ENCODE measurements around the gene CALN1. TPM values are rescaled to one million over a fixed set of nuclear protein-coding genes. Genes with fewer than 3 reads are reported as not detected.
"Not testable (repeated sequence)": the region's sequence is repeated elsewhere in the genome, so short reads cannot be mapped to it uniquely, and the experiment has no call there.

CALN1 gene
- not detected for total RNA-seq
- polyA plus RNA-seq: under 1 TPM in 2 of 3 donors, not detected in 1; under 0.01 TPM

DNA sequence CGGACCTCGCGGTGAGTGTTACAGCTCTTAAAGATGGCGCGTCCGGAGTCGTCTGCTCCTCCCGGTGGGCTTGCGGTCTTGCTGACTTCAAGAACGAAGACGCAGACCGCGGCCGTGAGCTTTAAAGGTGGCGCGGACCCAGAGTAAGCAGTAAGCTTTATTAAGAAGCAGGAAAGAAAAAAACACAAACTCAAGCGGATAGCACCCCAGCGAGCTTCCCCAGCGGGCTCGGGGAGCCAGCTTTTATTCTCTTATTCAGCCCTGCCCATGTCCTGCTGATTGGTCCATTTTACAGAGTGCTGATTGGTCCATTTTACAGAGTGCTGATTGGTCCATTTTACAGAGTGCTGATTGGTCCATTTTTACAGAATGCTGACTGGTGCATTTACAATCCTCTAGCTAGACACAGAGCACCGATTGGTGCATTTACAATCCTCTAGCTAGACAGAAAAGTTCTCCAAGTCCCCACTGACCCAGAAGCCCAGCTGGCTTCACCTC lies at the start of gene CALN1:
CALN1 (minus strand) TSS at position 218 of the 498 bp plus-strand sequence.
- intact Hi-C loops (cut with DNase I); DNase-seq; H3K27me3 ChIP-seq; H3K36me3 ChIP-seq; H3K4me3 ChIP-seq; H3K27ac ChIP-seq; H3K9me3 ChIP-seq; H3K4me1 ChIP-seq: not testable (repeated sequence)
- WGBS, 2 donors: 96 to 97% methylated on average over 21 of the region's 21 CpGs

DNA sequence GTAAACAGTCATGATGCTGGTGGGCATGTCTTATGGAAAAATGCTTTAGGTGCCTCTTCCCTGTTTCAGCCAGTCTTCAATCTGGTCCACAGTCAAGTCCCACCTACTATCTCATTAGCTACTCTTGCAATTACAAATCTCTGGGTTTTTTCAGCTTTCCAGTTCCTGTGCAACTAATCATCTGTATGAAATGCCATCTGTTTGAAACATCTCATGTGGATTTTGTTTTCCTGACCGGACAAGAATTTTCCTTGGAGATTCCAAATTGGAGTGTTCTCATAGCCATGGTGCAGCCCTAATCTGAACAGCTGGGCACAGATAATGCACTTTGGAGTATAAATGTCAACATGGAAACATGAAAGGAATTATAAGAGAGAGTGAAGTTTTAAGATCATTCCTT lies 41.3 kb upstream of the CALN1 start:
- 91 to 93% methylated on average over 1 of the region's 1 CpG for WGBS, 2 donors

DNA sequence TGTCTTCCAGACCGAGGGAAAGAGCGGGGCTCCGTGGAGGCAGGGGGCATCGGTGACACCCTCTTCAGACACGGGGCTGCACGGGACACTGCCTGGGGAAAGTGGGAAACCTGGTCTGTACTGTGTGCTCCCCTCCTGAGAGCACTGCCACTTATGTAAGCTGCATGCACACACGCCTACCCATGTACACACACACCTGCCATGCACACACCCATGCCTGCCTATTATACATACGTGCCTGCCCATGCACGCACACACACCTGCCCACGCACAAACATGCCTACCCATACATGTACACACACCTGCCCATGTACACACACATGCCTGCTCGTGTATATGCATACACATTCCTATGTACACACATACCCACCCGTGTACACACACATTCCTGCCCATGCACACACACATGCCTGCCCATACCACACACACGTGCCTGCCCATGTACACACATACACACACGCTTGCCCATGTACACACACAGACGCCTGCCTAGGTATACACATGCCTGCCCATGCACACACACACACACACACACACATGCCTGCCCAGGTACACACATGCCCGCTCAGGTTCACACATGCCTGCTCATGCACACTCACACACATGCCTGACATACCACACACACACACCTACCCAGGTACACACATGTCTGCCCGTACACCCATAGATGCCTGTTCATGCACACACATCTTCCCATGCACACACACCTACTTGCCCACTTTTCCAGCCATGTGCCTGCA lies 35.5 kb upstream of the CALN1 start:
- Histone ChIP-seq H3K27ac (no peak overlapping the region), H3K4me3 (no peak overlapping the region), H3K27me3 (peaks cover 0 to 21% (median 0%) of the 10 kb centered on the region in 3 donors), H3K9me3 (no peaks in the 10 kb centered on the region), H3K36me3 (no peaks in the 10 kb centered on the region), H3K4me1 (no peaks in the 10 kb centered on the region)
- no peak for TF ChIP-seq POLR2AphosphoS5 (IDR thresholded peaks at IDR 0.05)
- TF ChIP-seq POLR2A (IDR thresholded peaks at IDR 0.05): no peak
- TF ChIP-seq, protein P1, sequence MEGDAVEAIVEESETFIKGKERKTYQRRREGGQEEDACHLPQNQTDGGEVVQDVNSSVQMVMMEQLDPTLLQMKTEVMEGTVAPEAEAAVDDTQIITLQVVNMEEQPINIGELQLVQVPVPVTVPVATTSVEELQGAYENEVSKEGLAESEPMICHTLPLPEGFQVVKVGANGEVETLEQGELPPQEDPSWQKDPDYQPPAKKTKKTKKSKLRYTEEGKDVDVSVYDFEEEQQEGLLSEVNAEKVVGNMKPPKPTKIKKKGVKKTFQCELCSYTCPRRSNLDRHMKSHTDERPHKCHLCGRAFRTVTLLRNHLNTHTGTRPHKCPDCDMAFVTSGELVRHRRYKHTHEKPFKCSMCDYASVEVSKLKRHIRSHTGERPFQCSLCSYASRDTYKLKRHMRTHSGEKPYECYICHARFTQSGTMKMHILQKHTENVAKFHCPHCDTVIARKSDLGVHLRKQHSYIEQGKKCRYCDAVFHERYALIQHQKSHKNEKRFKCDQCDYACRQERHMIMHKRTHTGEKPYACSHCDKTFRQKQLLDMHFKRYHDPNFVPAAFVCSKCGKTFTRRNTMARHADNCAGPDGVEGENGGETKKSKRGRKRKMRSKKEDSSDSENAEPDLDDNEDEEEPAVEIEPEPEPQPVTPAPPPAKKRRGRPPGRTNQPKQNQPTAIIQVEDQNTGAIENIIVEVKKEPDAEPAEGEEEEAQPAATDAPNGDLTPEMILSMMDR (IDR thresholded peaks at IDR 0.05): no peak
- TF ChIP-seq EP300 (IDR thresholded peaks at IDR 0.05): no peak
- intact Hi-C loops (cut with DNase I): no loop called here
- WGBS, 2 donors: 85 to 88% methylated on average over 17 of the region's 17 CpGs
- no peak for DNase-seq

More for the DNA sequence above, 41.3 kb upstream of the CALN1 start:
- intact Hi-C loops (cut with DNase I): no loop called here
- H3K27ac ChIP-seq: no peak overlapping the region
- H3K4me3 ChIP-seq: no peak overlapping the region
- TF ChIP-seq, protein P1 (IDR thresholded peaks at IDR 0.05): no peak
- TF ChIP-seq EP300 (IDR thresholded peaks at IDR 0.05) (no peak), POLR2AphosphoS5 (IDR thresholded peaks at IDR 0.05) (no peak), POLR2A (IDR thresholded peaks at IDR 0.05) (no peak)
- no peak for DNase-seq
- no peaks in the 10 kb centered on the region for H3K27me3 ChIP-seq
- peaks cover 0 to 6% (median 0%) of the 10 kb centered on the region in 4 donors for H3K9me3 ChIP-seq
- H3K36me3 ChIP-seq: no peaks in the 10 kb centered on the region
- no peaks in the 10 kb centered on the region for H3K4me1 ChIP-seq

DNA sequence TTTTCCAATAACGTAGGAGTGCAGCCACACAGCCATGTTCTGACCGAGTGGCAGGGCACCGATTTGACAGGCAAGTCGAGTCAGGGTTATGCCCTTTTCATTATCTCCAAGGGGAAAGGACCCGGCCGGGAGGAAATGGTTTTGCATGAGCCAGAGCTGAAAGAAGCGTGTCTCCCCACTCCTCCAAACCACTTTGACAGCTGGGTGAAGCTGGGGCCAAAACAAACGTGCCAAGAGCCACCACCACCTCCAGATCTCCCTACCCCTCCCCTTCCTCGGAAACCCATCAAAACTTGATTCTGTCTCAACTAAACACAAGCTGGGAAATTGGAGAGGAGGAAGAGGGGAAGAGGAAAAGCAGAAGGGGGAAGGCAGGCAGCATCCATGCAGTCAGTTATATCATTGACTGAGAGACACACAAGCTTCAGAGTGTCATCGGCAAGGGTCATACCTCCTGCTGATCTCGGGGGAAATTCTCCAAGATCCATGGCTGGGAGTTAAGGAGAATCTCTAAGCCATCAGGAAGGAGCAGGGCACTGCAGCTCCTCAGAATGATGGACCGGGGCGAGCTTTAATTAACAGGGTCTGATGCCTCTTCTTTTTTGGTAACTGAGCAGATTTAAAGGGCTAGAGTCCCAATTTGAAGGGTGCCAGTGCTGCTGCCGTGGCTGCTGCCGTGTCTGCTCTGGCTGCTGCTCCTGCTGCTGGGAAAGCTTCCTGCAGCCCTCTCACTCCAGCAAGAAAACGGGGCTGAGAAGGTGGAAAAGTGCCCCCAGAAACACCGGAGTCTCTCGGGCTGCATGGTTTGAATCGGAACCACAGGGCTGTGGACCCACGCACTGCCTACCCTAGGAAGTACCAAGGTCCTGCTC lies 34.7 kb upstream of the CALN1 start:
- WGBS, 2 donors: 40 to 46% methylated on average over 20 of the region's 20 CpGs
- DNase-seq: no peak
- intact Hi-C loops (cut with DNase I): no loop called here
- Histone ChIP-seq H3K9me3 (no peaks in the 10 kb centered on the region), H3K27me3 (peaks cover 0 to 21% (median 0%) of the 10 kb centered on the region in 3 donors), H3K4me1 (no peaks in the 10 kb centered on the region), H3K36me3 (no peaks in the 10 kb centered on the region), H3K4me3 (no peak overlapping the region), H3K27ac (no peak overlapping the region)
- TF ChIP-seq POLR2A (IDR thresholded peaks at IDR 0.05) (no peak), EP300 (IDR thresholded peaks at IDR 0.05) (no peak), POLR2AphosphoS5 (IDR thresholded peaks at IDR 0.05) (no peak)
- TF ChIP-seq, protein P1 (IDR thresholded peaks at IDR 0.05): no peak

DNA sequence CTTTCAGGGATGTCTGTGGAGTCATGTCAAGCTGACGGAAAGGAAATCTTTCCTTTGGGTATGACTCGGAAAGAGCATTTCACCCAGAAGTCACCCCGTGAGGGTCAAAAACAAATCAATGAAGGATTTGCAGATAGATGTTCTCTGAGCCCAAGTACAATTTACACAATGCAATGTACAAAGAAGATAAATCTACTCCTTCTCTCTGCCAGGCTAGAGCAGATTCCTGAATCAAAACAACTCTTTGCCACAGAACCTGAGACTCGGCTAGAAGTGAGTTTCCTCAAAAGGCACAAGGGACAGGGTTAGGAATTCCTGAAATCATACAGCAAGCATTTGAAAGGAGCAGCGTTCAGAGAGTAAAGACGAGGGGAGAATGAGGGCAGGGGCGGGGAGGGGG lies 34.0 kb upstream of the CALN1 start:
- TF ChIP-seq POLR2A (IDR thresholded peaks at IDR 0.05) (no peak), EP300 (IDR thresholded peaks at IDR 0.05) (no peak), POLR2AphosphoS5 (IDR thresholded peaks at IDR 0.05) (no peak)
- no peak for DNase-seq
- intact Hi-C loops (cut with DNase I): no loop called here
- Histone ChIP-seq H3K4me1 (no peaks in the 10 kb centered on the region), H3K27me3 (peaks cover 0 to 21% (median 0%) of the 10 kb centered on the region in 3 donors), H3K9me3 (no peaks in the 10 kb centered on the region), H3K36me3 (no peaks in the 10 kb centered on the region), H3K27ac (no peak overlapping the region), H3K4me3 (no peak overlapping the region)
- 61 to 72% methylated on average over 7 of the region's 7 CpGs for WGBS, 2 donors
